Stimulated activated CD4-positive, alpha-beta T cell treated with anti-CD3 and anti-CD28 coated beads, TNF-alpha, amount 100 ng/mL, for 24 hours (primary cell): Measurements from ENCODE around the gene C11orf21.
"Not testable (repeated sequence)": the region's sequence is repeated elsewhere in the genome, so short reads cannot be mapped to it uniquely, and the experiment has no call there.

Source experiments
- DNase-seq, 3 experiments: peaks; one replicate each; pipeline ENCODE4 v3.0.0-alpha.2; 2020; ENCODE audit warnings: low read depth in 3 of 3

Gene C11orf21

GRCh38 chr11:2301631-2302305, at the start of gene C11orf21, which contains the start of gene TSPAN32:
Gene C11orf21 (minus strand): TSS chr11:2301918. CDS start chr11:2301808, 110 bp downstream.
Gene TSPAN32 (plus strand): TSS chr11:2302013. CDS start chr11:2302150, 137 bp downstream.
- DNase-seq = peak in 1 of 3 experiments; percentile 58

GRCh38 chr11:2348986-2349385, 47.3 kb upstream of the C11orf21 start:
- no peak for DNase-seq

GRCh38 chr11:2347308-2347830, 45.7 kb upstream of the C11orf21 start:
- no peak for DNase-seq

GRCh38 chr11:2346586-2347307, 45.0 kb upstream of the C11orf21 start:
- DNase-seq = no peak

- DNase-seq = no peak
Observed at GRCh38 chr11:2346014-2346413, 44.3 kb upstream of the C11orf21 start.

- DNase-seq = no peak
Observed at GRCh38 chr11:2345050-2345449, 43.3 kb upstream of the C11orf21 start.

GRCh38 chr11:2343502-2343901, 41.8 kb upstream of the C11orf21 start:
- DNase-seq = no peak

- DNase-seq = no peak
Observed at GRCh38 chr11:2342981-2343380, 41.3 kb upstream of the C11orf21 start.

- no peak for DNase-seq
Observed at GRCh38 chr11:2342557-2342956, 40.8 kb upstream of the C11orf21 start.

GRCh38 chr11:2338760-2339159, 37.0 kb upstream of the C11orf21 start:
- DNase-seq = not testable (repeated sequence)

GRCh38 chr11:2335286-2335685, 33.6 kb upstream of the C11orf21 start:
- DNase-seq = not testable (repeated sequence)

- not testable (repeated sequence) for DNase-seq
Observed at GRCh38 chr11:2333486-2334205, 31.9 kb upstream of the C11orf21 start.

- not testable (repeated sequence) for DNase-seq
Observed at GRCh38 chr11:2332569-2332968, 30.9 kb upstream of the C11orf21 start.

GRCh38 chr11:2331404-2331803, 29.7 kb upstream of the C11orf21 start:
- no peak for DNase-seq

GRCh38 chr11:2330696-2331095, 29.0 kb upstream of the C11orf21 start:
- DNase-seq = no peak

GRCh38 chr11:2329551-2329950, 27.8 kb upstream of the C11orf21 start:
- no peak for DNase-seq

GRCh38 chr11:2328656-2329354, 27.1 kb upstream of the C11orf21 start:
- no peak for DNase-seq

GRCh38 chr11:2328021-2328420, 26.3 kb upstream of the C11orf21 start:
- DNase-seq = no peak

- no peak for DNase-seq
Observed at GRCh38 chr11:2327032-2327431, 25.3 kb upstream of the C11orf21 start.

GRCh38 chr11:2325719-2326118, 24.0 kb upstream of the C11orf21 start:
- DNase-seq = no peak

GRCh38 chr11:2325123-2325522, 23.4 kb upstream of the C11orf21 start:
- DNase-seq = no peak

- no peak for DNase-seq
Observed at GRCh38 chr11:2321311-2321683, 19.6 kb upstream of the C11orf21 start.
